Measurements from ENCODE around the gene PHLDB1. TPM values are rescaled to one million over a fixed set of nuclear protein-coding genes. Genes with fewer than 3 reads are reported as not detected.

PHLDB1 gene
- total and polyA plus RNA-seq, 2 donors (not counting 3 experiments of a cell fraction or from before 2014, with no cell fraction given): 99.7 to 183 TPM

GRCh38 chr11:118656563-118657165 lies 49.2 kb downstream of the PHLDB1 start:
- no peak overlapping the region for H3K4me2 ChIP-seq (ENCODE audit: insufficient read depth, low read length)
- H3K27ac ChIP-seq (ENCODE audit: insufficient read depth, low read depth, low read length): no peak overlapping the region
- POLR2A ChIA-PET: interaction anchor here (1.1 kb wide), 1 partner anchor 253 kb away, joined by 3 read pairs; no protein-coding TSS in a partner anchor
- DNase-seq (ENCODE audit: low read depth, low spot score): no peak
- H3K9me1 ChIP-seq (replicated peaks; ENCODE audit: control insufficient read depth, extremely low read depth, insufficient read depth, low read length): no peaks in the 10 kb centered on the region
- no peaks in the 10 kb centered on the region for H3K79me2 ChIP-seq (ENCODE audit: control insufficient read depth, insufficient read depth, low read length)
- H4K20me1 ChIP-seq (replicated peaks; ENCODE audit: control insufficient read depth, extremely low read depth, insufficient read depth, low read length): no peaks in the 10 kb centered on the region
- FAIRE-seq: no peak
- peaks cover 6% of the 10 kb centered on the region for H3K4me1 ChIP-seq (ENCODE audit: control insufficient read depth, extremely low read depth, insufficient read depth, low read length)
- no peak overlapping the region for H3K9ac ChIP-seq (replicated peaks; ENCODE audit: extremely low read depth, insufficient read depth, low read length)
- no peak for TF ChIP-seq MAX (IDR thresholded peaks at IDR 0.05; ENCODE audit: insufficient read depth, insufficient read length)
- no peak for TF ChIP-seq POLR2AphosphoS5 (IDR thresholded peaks at IDR 0.05; ENCODE audit: insufficient read depth, low read depth, low read length)
- no peak for TF ChIP-seq MYC (IDR thresholded peaks at IDR 0.05; ENCODE audit: low read depth, low read length)
- no peak for TF ChIP-seq CTCF (IDR thresholded peaks at IDR 0.05; ENCODE audit: extremely low read depth in 1 of 2, insufficient read depth in 1 of 2, low read depth in 1 of 2, low read length in 2 of 2)
- TF ChIP-seq POLR2A (IDR thresholded peaks at IDR 0.05; ENCODE audit: low read depth, low read length): no peak
- TF ChIP-seq JUN (IDR thresholded peaks at IDR 0.05; ENCODE audit: borderline replicate concordance, insufficient read depth, insufficient read length, low read depth): no peak
- TF ChIP-seq EZH2 (IDR thresholded peaks at IDR 0.05; ENCODE audit: borderline replicate concordance, low read depth, low read length, severe bottlenecking): no peak
- no peak for TF ChIP-seq GATA2 (IDR thresholded peaks at IDR 0.05; ENCODE audit: insufficient read depth, insufficient read length, low read depth, low read length)
- no peak for TF ChIP-seq FOS (IDR thresholded peaks at IDR 0.05; ENCODE audit: borderline replicate concordance, insufficient read depth, low read length)
- BruUV-seq (replicated peaks): no TSS peak
- CTCF ChIA-PET: interaction anchor here (5.3 to 6.7 kb wide), 2 partner anchors 50 to 62 kb away, joined by 32 to 65 read pairs; partner anchors contain the start of gene PHLDB1
- no peak overlapping the region for H3K4me3 ChIP-seq (replicated peaks in 1 of 3; ENCODE audit: insufficient read depth in 1 of 3, low read depth in 1 of 3, low read length in 3 of 3)
- peaks cover 19 to 36% of the 10 kb centered on the region in 2 experiments for H3K36me3 ChIP-seq (ENCODE audit: control insufficient read depth in 2 of 2, extremely low read depth in 1 of 2, insufficient read depth in 2 of 2, low read length in 2 of 2)
- intact Hi-C loops (cut with micrococcal nuclease) (no loop called here), dilution Hi-C loops (cut with MboI; ENCODE audit: extremely low pct_ligation_motif_present, low sequenced_read_pairs) (no loop called here)
- no peak overlapping the region for H2AFZ ChIP-seq (ENCODE audit: low read depth, low read length)
- no peaks in the 10 kb centered on the region for H3K27me3 ChIP-seq (ENCODE audit: control insufficient read depth in 2 of 2, insufficient read depth in 2 of 2, low read length in 2 of 2)
- no peaks in the 10 kb centered on the region for H3K9me3 ChIP-seq (replicated peaks; ENCODE audit: control insufficient read depth, insufficient read depth, low read length)
